HepG2 (cell line): ENCODE results near the gene PTPRD. TPM values are rescaled to one million over a fixed set of nuclear protein-coding genes. Genes with fewer than 3 reads are reported as not detected.

Source experiments
- ATAC-seq: fragments of 200-7000 bp; cut with Tn5 transposase; 3 replicates; pipeline ENCODE4 v1.9.1; 2020; ENCODE audit warnings: mild to moderate bottlenecking, moderate library complexity
- BruUV-seq: library from RNA; stranded (reverse); fragments of 400-500 nt; replicated peaks from 2 replicates; lab custom pipeline; 2021; lab: Mats Ljungman, UMichigan
- CTCF ChIA-PET: fragments of 300-600 bp; formaldehyde crosslinking; extraction: SDS; loops from one replicate; lab custom pipeline; 2021; ENCODE audit warnings: low total read pairs, inconsistent platforms, low intra/inter-chr PET ratio; lab: Yijun Ruan, JAX
- POLR2A ChIA-PET: fragments of 350-600 bp; sonication (Branson Sonifier 250); formaldehyde crosslinking; loops from one replicate; lab custom pipeline; 2020; ENCODE audit warnings: antibody characterized with exemption, inconsistent platforms; lab: Yijun Ruan, JAX
- DNase-seq: peaks from one replicate; pipeline ENCODE4 v3.0.0-alpha.2; 2015; ENCODE audit warnings: low spot score
- FAIRE-seq: peaks from 3 replicates; lab custom pipeline; 2011; peaks lifted over from hg19 to GRCh38; lab: Jason Lieb, UNC
- H2AFZ ChIP-seq: one replicate; pipeline ENCODE4 v1.6.1; 2011; ENCODE audit warnings: low read length, inconsistent platforms
- H3K27ac ChIP-seq: fragments of 300-600 bp; 3 replicates; pipeline ENCODE4 v1.8.0; 2011; ENCODE audit warnings: mixed run types, mild to moderate bottlenecking, mixed read lengths, low read length, inconsistent platforms; ENCODE audit not compliant: insufficient read depth; ENCODE audit errors: extremely low read length
- H3K27me3 ChIP-seq, 2 experiments: fragments of 200-600 bp in 1 of 2; 2 replicates in 1 of 2; 3 replicates in 1 of 2; pipeline versions ENCODE4 v1.6.0 to v1.8.0; 2011; ENCODE audit warnings: low read length in 2 of 2, mild to moderate bottlenecking in 2 of 2, moderate library complexity in 2 of 2, inconsistent platforms in 1 of 2; ENCODE audit not compliant: insufficient read depth in 2 of 2, control insufficient read depth in 1 of 2
- H3K36me3 ChIP-seq, 2 experiments: fragments of 200-600 bp in 1 of 2; replicated peaks in 1 of 2; 2 replicates in 1 of 2; 3 replicates in 1 of 2; pipeline versions ENCODE4 v1.5.1 to v1.8.0; 2011; ENCODE audit warnings: low read length in 2 of 2, inconsistent platforms in 1 of 2; ENCODE audit not compliant: insufficient read depth in 2 of 2, control insufficient read depth in 1 of 2
- H3K4me1 ChIP-seq: 2 replicates; pipeline ENCODE4 v1.5.1; 2012; ENCODE audit warnings: low read length, inconsistent platforms; ENCODE audit not compliant: insufficient read depth
- H3K4me2 ChIP-seq: 2 replicates; pipeline ENCODE4 v1.6.0; 2011; ENCODE audit warnings: low read depth, low read length, inconsistent platforms
- H3K4me3 ChIP-seq, 3 experiments: fragments of 200-600 bp in 1 of 3; sonication (generic), shearing (Covaris generic) in 1 of 3; replicated peaks in 1 of 3; 2 replicates each; pipeline ENCODE4 v1.5.1; 2011 to 2016; ENCODE audit warnings: low read length in 3 of 3, inconsistent platforms in 2 of 3, low read depth in 2 of 3, mild to moderate bottlenecking in 2 of 3, control low read depth in 1 of 3, mixed read lengths in 1 of 3; ENCODE audit not compliant: insufficient read depth in 1 of 3
- H3K79me2 ChIP-seq: one replicate; pipeline ENCODE4 v1.6.1; 2011; ENCODE audit warnings: low read length, inconsistent platforms; ENCODE audit not compliant: insufficient read depth
- H3K9ac ChIP-seq: 2 replicates; pipeline ENCODE4 v1.6.0; 2011; ENCODE audit warnings: mild to moderate bottlenecking, low read depth, low read length, inconsistent platforms; ENCODE audit not compliant: insufficient read depth
- H3K9me3 ChIP-seq: 2 replicates; pipeline ENCODE4 v1.5.1; 2012; ENCODE audit warnings: mild to moderate bottlenecking, low read length
- H4K20me1 ChIP-seq: 2 replicates; pipeline ENCODE4 v1.6.0; 2011; ENCODE audit warnings: inconsistent platforms, mild to moderate bottlenecking, low read length, moderate library complexity; ENCODE audit not compliant: insufficient read depth
- ARNT ChIP-seq: fragments of 450-650 bp; IDR thresholded peaks from 2 replicates; pipeline ENCODE4 v1.6.1; 2017
- CHD2 ChIP-seq: IDR thresholded peaks from 2 replicates; pipeline ENCODE4 v1.6.1; 2011; ENCODE audit warnings: low read depth, low read length, improper control_type of control experiment
- ERF ChIP-seq: IDR thresholded peaks from 2 replicates; pipeline ENCODE4 v1.6.1; 2018; ENCODE audit warnings: missing biosample characterization, missing genetic modification reagents
- GATAD1 ChIP-seq: IDR thresholded peaks from 2 replicates; pipeline ENCODE4 v1.6.1; 2016; ENCODE audit warnings: missing genetic modification reagents, missing compliant biosample characterization
- HCFC1 ChIP-seq: fragments of 150-350 bp; IDR thresholded peaks from 2 replicates; pipeline ENCODE4 v1.6.1; 2014; ENCODE audit warnings: low read depth, low read length
- KAT8 ChIP-seq: IDR thresholded peaks from 2 replicates; pipeline ENCODE4 v1.6.1; 2016; ENCODE audit warnings: missing genetic modification reagents, missing compliant biosample characterization
- SETDB1 ChIP-seq: sonication (generic); formaldehyde crosslinking; IDR thresholded peaks from 2 replicates; pipeline ENCODE4 v1.5.1; 2020; ENCODE audit warnings: missing genetic modification reagents, mild to moderate bottlenecking, borderline replicate concordance
- ZNF101 ChIP-seq: sonication (generic); formaldehyde crosslinking; IDR thresholded peaks from 2 replicates; pipeline ENCODE4 v1.4.0; 2020; ENCODE audit warnings: mild to moderate bottlenecking, low read depth, missing genetic modification reagents, borderline replicate concordance
- ZNF253 ChIP-seq: sonication (generic); formaldehyde crosslinking; IDR thresholded peaks from 2 replicates; pipeline ENCODE4 v1.8.0; 2022; ENCODE audit warnings: mild to moderate bottlenecking, missing genetic modification reagents, borderline replicate concordance
- ZNF281 ChIP-seq: sonication (generic); formaldehyde crosslinking; IDR thresholded peaks from 2 replicates; pipeline ENCODE4 v1.4.0; 2020; ENCODE audit warnings: missing genetic modification reagents, borderline replicate concordance
- ZNF460 ChIP-seq: sonication (generic); formaldehyde crosslinking; IDR thresholded peaks from 2 replicates; pipeline ENCODE4 v1.5.1; 2020; ENCODE audit warnings: missing genetic modification reagents, mild to moderate bottlenecking, borderline replicate concordance
- WGBS: methylation state at CpG from one replicate; pipeline ENCODE4 v1.1.6; 2017; ENCODE audit warnings: low lambda C conversion rate; 5-methylcytosine and 5-hydroxymethylcytosine counted together
- in situ Hi-C: cut with HindIII; loops from 2 replicates; pipeline ENCODE4 v1.10.0; 2017; ENCODE audit warnings: low pct_unique_long_range_greater_than_20kb; ENCODE audit not compliant: extremely low pct_ligation_motif_present
- intact Hi-C: fragments of 100-400 bp; cut with micrococcal nuclease; formaldehyde crosslinking; loops from one replicate; pipeline ENCODE4 v1.10.0; 2022; ENCODE audit not compliant: unreplicated experiment
- polyA plus RNA-seq, 8 experiments: library from polyadenylated mRNA; depleted of rRNA in 3 of 8; stranded (reverse) in 7 of 8; unstranded in 1 of 8; fragments of >200 nt; fragmentation: Illumina TruSeq in 4 of 8; extraction: Trizol in 4 of 8; gene quantifications; 2 replicates each; pipeline versions ENCODE4 v1.2.1 to v1.2.3, GENCODE V29; 2011 to 2016; ENCODE audit warnings: low read depth in 4 of 8, missing spikeins in 1 of 8, mixed read lengths in 1 of 8; ENCODE audit not compliant: insufficient read depth in 1 of 8
- total RNA-seq, 5 experiments: library from RNA; depleted of rRNA; stranded (reverse); fragments of >200 nt; fragmentation: Illumina TruSeq; extraction: Trizol; gene quantifications; 2 replicates each; pipeline ENCODE4 v1.2.3, GENCODE V29; 2016; ENCODE audit warnings: low read depth in 1 of 5

The PTPRD gene
- total and polyA plus RNA-seq, 2 of the 13 experiments (the other 11 are each of a cell fraction or from before 2014, with no cell fraction given) = 0.05 TPM; not detected in 1

DNA sequence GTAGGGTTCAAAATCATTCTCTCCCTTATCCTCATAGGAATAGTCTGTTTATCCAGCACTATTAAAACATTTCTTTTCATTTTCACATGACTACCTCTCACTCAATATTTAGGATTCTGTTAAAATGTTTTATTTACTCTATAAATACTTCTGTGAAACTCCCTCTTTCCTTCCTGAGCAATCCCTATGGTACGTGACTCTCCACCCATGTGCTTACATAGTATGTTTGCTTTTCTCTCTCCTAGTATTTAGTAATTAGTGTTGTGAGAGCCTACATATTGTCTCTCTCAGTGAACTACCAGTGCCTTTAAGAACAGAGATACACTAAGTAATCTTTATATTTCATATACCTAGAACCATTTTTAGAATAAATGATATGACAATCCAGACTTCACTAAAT lies 46.0 kb downstream of the PTPRD start:
- POLR2A ChIA-PET = no interaction called here
- BruUV-seq = no TSS peak
- FAIRE-seq = no peak
- Histone ChIP-seq H3K9me3 (no peaks in the 10 kb centered on the region), H2AFZ (no peak overlapping the region), H3K79me2 (no peaks in the 10 kb centered on the region), H3K27me3 (no peaks in the 10 kb centered on the region), H3K36me3 (no peaks in the 10 kb centered on the region), H4K20me1 (no peaks in the 10 kb centered on the region), H3K4me1 (no peaks in the 10 kb centered on the region), H3K9ac (no peak overlapping the region), H3K27ac (no peak overlapping the region), H3K4me3 (no peak overlapping the region), H3K4me2 (no peak overlapping the region)
- WGBS = 0% methylated on average over 1 of the region's 1 CpG
- intact Hi-C loops (no loop called here), in situ Hi-C loops (no loop called here)
- no peak for TF ChIP-seq ARNT
- no peak for TF ChIP-seq HCFC1
- TF ChIP-seq SETDB1 (CRISPR knock-in tag) = no peak
- TF ChIP-seq ZNF101 (CRISPR knock-in tag) = no peak
- no peak for TF ChIP-seq ERF (CRISPR knock-in tag)
- TF ChIP-seq ZNF253 = no peak
- no peak for TF ChIP-seq GATAD1 (CRISPR knock-in tag)
- TF ChIP-seq ZNF460 (CRISPR knock-in tag) = no peak
- TF ChIP-seq CHD2 = no peak
- DNase-seq = peak; percentile 2
- no peak for ATAC-seq
- CTCF ChIA-PET = no interaction called here

- H3K27ac ChIP-seq = no peak overlapping the region
- in situ Hi-C loops (no loop called here), intact Hi-C loops (no loop called here)
- H2AFZ ChIP-seq = no peak overlapping the region
- POLR2A ChIA-PET = no interaction called here
- H3K27me3 ChIP-seq = no peaks in the 10 kb centered on the region
- H3K79me2 ChIP-seq = no peaks in the 10 kb centered on the region
- no peak overlapping the region for H3K9ac ChIP-seq
- BruUV-seq = no TSS peak
- H3K4me2 ChIP-seq = no peak overlapping the region
- no peaks in the 10 kb centered on the region for H3K4me1 ChIP-seq
- 2% methylated on average over 1 of the region's 1 CpG for WGBS
- H3K9me3 ChIP-seq = no peaks in the 10 kb centered on the region
- H3K4me3 ChIP-seq = no peak overlapping the region
- DNase-seq = no peak
- no peaks in the 10 kb centered on the region for H3K36me3 ChIP-seq
- CTCF ChIA-PET = no interaction called here
- ATAC-seq = no peak
- no peaks in the 10 kb centered on the region for H4K20me1 ChIP-seq
- no peak for FAIRE-seq
- no peak for TF ChIP-seq KAT8 (CRISPR knock-in tag)
- TF ChIP-seq ZNF281 = no peak
These were observed 50.0 kb downstream of the PTPRD start for GRCh38 chr9:10562581-10563343.
